Measurements from ENCODE around the gene CAPN12.
A peak's percentile ranks its signal among the peaks of the same experiment; 100 is the strongest.

The CAPN12 gene

GRCh38 chr19:38713227-38713649 is 31.0 kb downstream of the CAPN12 start:
- no peaks in the 10 kb centered on the region for H3K9me3 ChIP-seq (ENCODE audit: control insufficient read depth, insufficient read depth, low read depth, low read length)
- peaks cover 96% of the 10 kb centered on the region for H3K36me3 ChIP-seq (ENCODE audit: control insufficient read depth, insufficient read depth, low read length)
- H3K27me3 ChIP-seq (ENCODE audit: control insufficient read depth, insufficient read depth, low read length): no peaks in the 10 kb centered on the region
- H3K4me1 ChIP-seq (ENCODE audit: control insufficient read depth, insufficient read depth, low read length): no peaks in the 10 kb centered on the region
- H3K4me3 ChIP-seq (ENCODE audit: low read depth, low read length): no peak overlapping the region
- no peak overlapping the region for H3K9ac ChIP-seq (ENCODE audit: low read length)
- no peak overlapping the region for H3K27ac ChIP-seq (ENCODE audit: low read depth, low read length)

GRCh38 chr19:38712161-38712748 is 32.0 kb downstream of the CAPN12 start:
- no peak overlapping the region for H3K27ac ChIP-seq (ENCODE audit: low read depth, low read length)

GRCh38 chr19:38711726-38712153 is 32.5 kb downstream of the CAPN12 start:
- H3K36me3 ChIP-seq (ENCODE audit: control insufficient read depth, insufficient read depth, low read length): peaks cover 96% of the 10 kb centered on the region
- no peak overlapping the region for H3K27ac ChIP-seq (ENCODE audit: low read depth, low read length)
- no peaks in the 10 kb centered on the region for H3K9me3 ChIP-seq (ENCODE audit: control insufficient read depth, insufficient read depth, low read depth, low read length)
- H3K9ac ChIP-seq (ENCODE audit: low read length): no peak overlapping the region
- no peaks in the 10 kb centered on the region for H3K4me1 ChIP-seq (ENCODE audit: control insufficient read depth, insufficient read depth, low read length)
- no peak overlapping the region for H3K4me3 ChIP-seq (ENCODE audit: low read depth, low read length)
- H3K27me3 ChIP-seq (ENCODE audit: control insufficient read depth, insufficient read depth, low read length): no peaks in the 10 kb centered on the region

More at GRCh38 chr19:38712161-38712748, 32.0 kb downstream of the CAPN12 start:
- H3K27me3 ChIP-seq (ENCODE audit: control insufficient read depth, insufficient read depth, low read length): no peaks in the 10 kb centered on the region
- no peak overlapping the region for H3K9ac ChIP-seq (ENCODE audit: low read length)
- no peaks in the 10 kb centered on the region for H3K9me3 ChIP-seq (ENCODE audit: control insufficient read depth, insufficient read depth, low read depth, low read length)
- H3K4me1 ChIP-seq (ENCODE audit: control insufficient read depth, insufficient read depth, low read length): no peaks in the 10 kb centered on the region
- H3K36me3 ChIP-seq (ENCODE audit: control insufficient read depth, insufficient read depth, low read length): peaks cover 96% of the 10 kb centered on the region
- no peak overlapping the region for H3K4me3 ChIP-seq (ENCODE audit: low read depth, low read length)

GRCh38 chr19:38710928-38711725 is 33.1 kb downstream of the CAPN12 start:
- no peaks in the 10 kb centered on the region for H3K27me3 ChIP-seq (ENCODE audit: control insufficient read depth, insufficient read depth, low read length)
- no peak overlapping the region for H3K4me3 ChIP-seq (ENCODE audit: low read depth, low read length)
- no peak overlapping the region for H3K9ac ChIP-seq (ENCODE audit: low read length)
- H3K9me3 ChIP-seq (ENCODE audit: control insufficient read depth, insufficient read depth, low read depth, low read length): no peaks in the 10 kb centered on the region
- H3K36me3 ChIP-seq (ENCODE audit: control insufficient read depth, insufficient read depth, low read length): peaks cover 96% of the 10 kb centered on the region
- H3K4me1 ChIP-seq (ENCODE audit: control insufficient read depth, insufficient read depth, low read length): no peaks in the 10 kb centered on the region
- H3K27ac ChIP-seq (ENCODE audit: low read depth, low read length): 0 out of 2 replicates have a peak overlapping the region, but pooled peaks have one; percentile 2

DNA sequence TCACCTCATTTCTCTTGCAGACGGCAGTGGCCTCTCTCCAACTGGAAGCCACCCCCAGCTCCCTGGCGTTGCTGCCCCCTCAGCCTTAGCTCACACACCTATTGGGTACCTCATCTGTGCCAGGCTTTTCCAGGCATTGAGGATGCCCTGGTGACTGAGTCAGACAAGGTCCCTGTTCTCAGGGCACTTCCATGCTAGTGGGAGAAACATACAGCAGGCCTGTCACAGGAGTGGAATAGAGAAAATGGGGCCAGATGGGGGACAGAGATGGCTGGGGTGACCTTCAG is 33.9 kb downstream of the CAPN12 start:
- H3K9ac ChIP-seq (ENCODE audit: low read length): no peak overlapping the region
- no peaks in the 10 kb centered on the region for H3K27me3 ChIP-seq (ENCODE audit: control insufficient read depth, insufficient read depth, low read length)
- no peak overlapping the region for H3K27ac ChIP-seq (ENCODE audit: low read depth, low read length)
- no peak overlapping the region for H3K4me3 ChIP-seq (ENCODE audit: low read depth, low read length)
- no peaks in the 10 kb centered on the region for H3K4me1 ChIP-seq (ENCODE audit: control insufficient read depth, insufficient read depth, low read length)
- H3K9me3 ChIP-seq (ENCODE audit: control insufficient read depth, insufficient read depth, low read depth, low read length): no peaks in the 10 kb centered on the region
- peaks cover 97% of the 10 kb centered on the region for H3K36me3 ChIP-seq (ENCODE audit: control insufficient read depth, insufficient read depth, low read length)

DNA sequence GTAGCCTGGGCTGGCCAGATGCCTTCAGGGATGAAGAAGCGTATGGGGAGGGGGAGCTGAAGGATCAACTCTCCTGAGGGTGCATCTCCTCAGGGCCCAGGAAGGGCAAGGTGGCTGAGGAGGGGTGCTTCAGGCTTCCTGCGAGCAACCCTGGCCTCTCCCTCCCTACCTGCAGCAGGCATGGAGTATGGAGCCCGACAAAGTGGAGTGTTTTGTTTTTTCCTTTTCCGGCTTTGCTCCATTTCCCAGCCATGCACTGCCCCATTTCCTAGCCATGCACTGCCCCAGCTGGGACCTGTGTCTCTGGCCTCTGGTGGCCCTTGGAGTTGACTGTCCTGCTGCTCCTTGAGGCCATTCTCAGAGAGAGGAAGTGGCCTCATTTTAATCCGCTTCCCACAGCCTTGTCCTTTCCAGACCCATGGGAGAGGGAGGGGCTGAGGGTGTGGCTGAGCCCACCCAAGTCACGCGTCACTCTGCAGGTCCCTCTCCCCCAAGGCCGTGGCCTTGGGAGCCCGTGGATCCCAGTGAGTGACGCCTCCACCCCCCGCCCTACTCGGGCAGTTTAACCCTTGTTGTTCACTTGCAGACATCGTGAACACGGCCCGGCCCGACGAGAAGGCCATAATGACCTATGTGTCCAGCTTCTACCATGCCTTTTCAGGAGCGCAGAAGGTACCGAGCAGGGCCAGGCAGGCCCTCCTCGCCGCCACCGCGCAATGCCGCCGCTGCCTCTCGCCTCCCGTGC is 34.4 kb downstream of the CAPN12 start:
- no peak overlapping the region for H3K4me3 ChIP-seq (ENCODE audit: low read depth, low read length)
- no peaks in the 10 kb centered on the region for H3K4me1 ChIP-seq (ENCODE audit: control insufficient read depth, insufficient read depth, low read length)
- H3K9ac ChIP-seq (ENCODE audit: low read length): no peak overlapping the region
- H3K36me3 ChIP-seq (ENCODE audit: control insufficient read depth, insufficient read depth, low read length): peaks cover 100% of the 10 kb centered on the region
- no peak overlapping the region for H3K27ac ChIP-seq (ENCODE audit: low read depth, low read length)
- no peaks in the 10 kb centered on the region for H3K27me3 ChIP-seq (ENCODE audit: control insufficient read depth, insufficient read depth, low read length)
- H3K9me3 ChIP-seq (ENCODE audit: control insufficient read depth, insufficient read depth, low read depth, low read length): no peaks in the 10 kb centered on the region

DNA sequence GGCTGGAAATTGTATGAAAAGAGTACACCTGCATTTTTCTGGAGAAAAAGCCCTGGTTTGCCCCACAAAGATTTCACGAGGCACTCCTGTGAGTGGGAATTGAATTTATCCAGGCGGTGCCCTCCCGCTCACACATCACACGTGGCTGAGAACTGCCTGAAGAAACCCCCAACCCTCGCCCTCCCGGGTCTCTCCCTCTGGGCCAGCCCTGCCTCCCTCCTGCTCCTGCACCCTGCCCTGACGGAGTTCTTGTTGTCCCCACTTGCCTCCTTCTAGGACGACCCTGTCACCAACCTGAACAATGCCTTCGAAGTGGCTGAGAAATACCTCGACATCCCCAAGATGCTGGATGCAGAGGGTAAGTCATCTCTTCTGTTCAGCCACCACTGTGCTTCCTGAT is 35.2 kb downstream of the CAPN12 start:
- Histone ChIP-seq H3K27ac (ENCODE audit: low read depth, low read length) (no peak overlapping the region; the same call in 1 of the 2 replicates), H3K27me3 (ENCODE audit: control insufficient read depth, insufficient read depth, low read length) (no peaks in the 10 kb centered on the region), H3K4me3 (ENCODE audit: low read depth, low read length) (no peak overlapping the region), H3K9me3 (ENCODE audit: control insufficient read depth, insufficient read depth, low read depth, low read length) (no peaks in the 10 kb centered on the region), H3K9ac (ENCODE audit: low read length) (no peak overlapping the region), H3K36me3 (ENCODE audit: control insufficient read depth, insufficient read depth, low read length) (peaks cover 100% of the 10 kb centered on the region), H3K4me1 (ENCODE audit: control insufficient read depth, insufficient read depth, low read length) (no peaks in the 10 kb centered on the region)

- H3K27ac ChIP-seq (ENCODE audit: low read depth, low read length): no peak overlapping the region; the same call in 1 of the 2 replicates
Measured at GRCh38 chr19:38708413-38709024, 35.8 kb downstream of the CAPN12 start.

DNA sequence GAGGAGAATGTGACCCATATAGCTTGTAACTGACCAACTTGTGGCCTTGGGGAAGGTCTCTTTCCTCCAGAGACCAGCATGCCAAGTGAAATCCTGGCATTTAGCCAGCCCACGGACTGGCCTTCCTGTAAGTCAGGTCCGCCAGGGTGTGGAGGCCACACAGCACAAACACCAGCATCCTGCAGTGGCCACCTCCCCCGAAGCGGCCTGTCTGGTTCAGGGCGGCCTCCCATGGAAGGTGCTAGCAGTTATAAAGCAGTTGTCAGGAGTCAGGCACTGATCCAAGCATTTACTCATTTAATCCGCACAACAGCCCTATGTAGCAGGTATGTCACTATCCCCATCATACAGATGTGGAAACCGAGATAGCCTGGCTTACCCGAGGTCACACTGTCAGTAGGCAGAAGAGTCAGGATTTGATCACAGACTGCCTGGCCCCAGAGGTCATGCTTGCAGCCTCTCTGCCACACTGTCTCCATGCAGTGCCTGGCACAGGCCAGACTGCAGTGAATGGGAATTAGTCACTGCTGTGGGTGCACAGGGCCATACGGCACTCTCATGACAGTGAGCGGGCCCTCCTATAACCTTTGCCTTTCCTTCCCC is 36.7 kb downstream of the CAPN12 start:
- Histone ChIP-seq H3K4me3 (ENCODE audit: low read depth, low read length) (no peak overlapping the region), H3K4me1 (ENCODE audit: control insufficient read depth, insufficient read depth, low read length) (no peaks in the 10 kb centered on the region), H3K27me3 (ENCODE audit: control insufficient read depth, insufficient read depth, low read length) (no peaks in the 10 kb centered on the region), H3K9ac (ENCODE audit: low read length) (no peak overlapping the region), H3K36me3 (ENCODE audit: control insufficient read depth, insufficient read depth, low read length) (peaks cover 100% of the 10 kb centered on the region), H3K9me3 (ENCODE audit: control insufficient read depth, insufficient read depth, low read depth, low read length) (no peaks in the 10 kb centered on the region), H3K27ac (ENCODE audit: low read depth, low read length) (no peak overlapping the region)

More at GRCh38 chr19:38708413-38709024, 35.8 kb downstream of the CAPN12 start:
- H3K4me3 ChIP-seq (ENCODE audit: low read depth, low read length): no peak overlapping the region
- H3K9ac ChIP-seq (ENCODE audit: low read length): no peak overlapping the region
- no peaks in the 10 kb centered on the region for H3K27me3 ChIP-seq (ENCODE audit: control insufficient read depth, insufficient read depth, low read length)
- H3K36me3 ChIP-seq (ENCODE audit: control insufficient read depth, insufficient read depth, low read length): peaks cover 100% of the 10 kb centered on the region
- no peaks in the 10 kb centered on the region for H3K4me1 ChIP-seq (ENCODE audit: control insufficient read depth, insufficient read depth, low read length)
- no peaks in the 10 kb centered on the region for H3K9me3 ChIP-seq (ENCODE audit: control insufficient read depth, insufficient read depth, low read depth, low read length)

DNA sequence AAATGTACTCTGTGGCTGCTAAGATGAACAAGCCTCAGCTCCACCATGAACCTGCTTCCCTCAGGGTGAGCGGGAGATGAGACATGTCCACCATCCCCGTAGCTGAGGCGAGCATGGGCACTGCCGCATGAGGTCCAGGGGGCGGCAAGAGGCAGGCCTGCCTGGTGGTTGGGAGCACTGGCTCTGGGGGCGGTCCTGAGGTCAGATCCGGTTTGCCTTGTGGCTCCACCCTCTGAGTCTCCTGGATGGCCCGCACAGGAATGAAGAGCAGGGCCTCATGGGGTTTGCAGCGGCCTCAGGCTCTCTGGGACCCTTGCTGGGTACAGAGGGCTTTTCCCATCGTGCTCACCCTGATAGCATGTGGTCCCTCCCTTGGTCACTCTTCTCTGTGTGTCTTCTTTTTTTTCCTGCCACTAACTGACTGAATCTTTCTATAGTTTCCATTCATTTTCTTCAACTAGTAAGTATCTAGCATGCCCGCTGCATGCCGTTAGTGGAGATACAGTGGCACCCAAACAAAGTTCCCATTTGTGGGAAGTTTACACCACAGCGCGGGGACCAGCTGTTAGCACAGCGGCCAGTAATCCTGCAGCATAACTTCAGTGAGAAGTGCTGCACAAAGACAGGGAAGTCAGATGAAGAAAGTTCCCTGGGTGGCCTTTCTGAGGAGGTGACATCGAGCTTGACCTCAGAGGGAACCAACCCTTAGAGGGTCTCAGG is 37.3 kb downstream of the CAPN12 start:
- no peaks in the 10 kb centered on the region for H3K27me3 ChIP-seq (ENCODE audit: control insufficient read depth, insufficient read depth, low read length)
- H3K27ac ChIP-seq (ENCODE audit: low read depth, low read length): no peak overlapping the region
- peaks cover 100% of the 10 kb centered on the region for H3K36me3 ChIP-seq (ENCODE audit: control insufficient read depth, insufficient read depth, low read length)
- no peaks in the 10 kb centered on the region for H3K9me3 ChIP-seq (ENCODE audit: control insufficient read depth, insufficient read depth, low read depth, low read length)
- no peak overlapping the region for H3K9ac ChIP-seq (ENCODE audit: low read length)
- no peak overlapping the region for H3K4me3 ChIP-seq (ENCODE audit: low read depth, low read length)
- H3K4me1 ChIP-seq (ENCODE audit: control insufficient read depth, insufficient read depth, low read length): no peaks in the 10 kb centered on the region

All from HUES6 (cell line).